Esophagus muscularis mucosa (tissue), 4 donors: ENCODE results near the gene DAB2IP.

Source experiments
- CTCF ChIP-seq, 3 experiments: fragments of 200-600 bp in 2 of 3; fragments of 450-650 bp in 1 of 3; sonication (generic) in 2 of 3; IDR thresholded peaks; one replicate each; pipeline ENCODE4 v1.5.1; 2017 to 2019; ENCODE audit warnings: antibody characterized with exemption in 3 of 3, mild to moderate bottlenecking in 2 of 3, moderate library complexity in 1 of 3
- EP300 ChIP-seq: sonication (generic); formaldehyde crosslinking; IDR thresholded peaks from one replicate; pipeline ENCODE4 v1.6.1; 2017; ENCODE audit warnings: antibody characterized with exemption
- POLR2A ChIP-seq: fragments of 450-650 bp; IDR thresholded peaks from one replicate; pipeline ENCODE4 v1.6.1; 2017; ENCODE audit warnings: antibody characterized with exemption, moderate library complexity, mild to moderate bottlenecking, low read depth
- POLR2AphosphoS5 ChIP-seq, 2 donors: sonication (generic); formaldehyde crosslinking; IDR thresholded peaks; one replicate each; pipeline ENCODE4 v1.6.1; 2017; ENCODE audit warnings: antibody characterized with exemption in 2 of 2

DNA sequence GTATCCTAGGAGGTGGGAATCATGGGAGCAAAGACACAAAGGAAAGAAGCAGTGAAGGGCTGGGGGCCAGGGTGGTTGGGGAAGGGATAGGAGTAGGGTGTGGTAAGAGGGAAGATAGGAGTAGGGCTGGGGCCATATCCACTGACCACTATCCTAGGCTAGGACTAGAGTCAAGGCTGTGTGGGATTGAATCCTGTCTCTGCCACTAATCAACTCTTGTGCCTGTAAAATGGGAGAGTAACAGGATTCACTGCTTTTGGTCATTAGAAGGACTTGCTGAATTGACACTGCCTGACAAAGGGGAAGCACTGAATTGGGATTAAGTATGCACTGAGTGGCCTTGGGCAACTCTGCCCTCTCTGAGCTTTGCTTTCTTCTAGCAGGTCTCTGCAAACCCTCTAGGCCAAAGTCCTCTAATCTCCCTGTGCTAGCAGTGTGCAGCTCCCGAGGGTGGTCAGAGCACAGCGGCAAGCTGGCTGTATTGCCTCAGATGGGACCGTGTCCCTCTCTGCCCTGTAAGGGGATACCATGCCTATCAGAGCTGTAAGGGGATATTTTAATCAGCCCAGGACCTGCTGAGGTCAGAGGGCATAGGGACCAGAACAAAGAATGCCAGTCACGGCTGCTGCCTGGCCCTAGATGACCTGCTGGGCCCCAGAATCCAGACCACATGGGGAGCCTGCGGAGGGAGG lies 12.4 kb upstream of the DAB2IP start:
- no peak for TF ChIP-seq CTCF (IDR thresholded peaks at IDR 0.05)
- TF ChIP-seq POLR2A = no peak
- no peak for TF ChIP-seq EP300
- no peak for TF ChIP-seq POLR2AphosphoS5 (IDR thresholded peaks at IDR 0.05)
